RWPE1 (cell line): ENCODE data around the gene ZNF432.
"Not testable (repeated sequence)": the region's sequence is repeated elsewhere in the genome, so short reads cannot be mapped to it uniquely, and the experiment has no call there.

Experiments used
- CTCF ChIA-PET: fragments of 350-600 bp; sonication (Branson Sonifier 250); formaldehyde crosslinking; extraction: SDS; loops from one replicate; lab custom pipeline; 2021; lab: Yijun Ruan, JAX
- POLR2A ChIA-PET: fragments of 400-600 bp; formaldehyde crosslinking; extraction: SDS; loops from one replicate; lab custom pipeline; 2020; ENCODE audit warnings: antibody characterized with exemption; ENCODE audit not compliant: low non-redundant PET; lab: Yijun Ruan, JAX
- DNase-seq: peaks from one replicate; pipeline ENCODE4 v3.0.0; 2012; ENCODE audit warnings: low spot score
- H3K27ac ChIP-seq: fragments of 450-650 bp; 2 replicates; pipeline ENCODE4 v1.5.1; 2017
- CTCF ChIP-seq: fragments of 450-650 bp; conservative IDR thresholded peaks from 2 replicates; pipeline ENCODE4 v1.5.1; 2017; ENCODE audit warnings: low read depth, mild to moderate bottlenecking

The ZNF432 gene

GRCh38 chr19:52028780-52029123 is 19.9 kb downstream of the ZNF432 start:
- peak overlapping the region; percentile 89 for H3K27ac ChIP-seq
- POLR2A ChIA-PET: interaction anchor here (0.6 kb wide), 1 partner anchor 1710 kb away, joined by 6 read pairs; no protein-coding TSS in a partner anchor
- no peak for TF ChIP-seq CTCF
- CTCF ChIA-PET: no interaction called here
- peak; percentile 22 for DNase-seq

- H3K27ac ChIP-seq: peak within 1 kb of the TSS; percentile 89
- ChIA-PET POLR2A (interaction anchor here (0.6 kb wide), 1 partner anchor 1709 kb away, joined by 6 read pairs; no protein-coding TSS in a partner anchor), CTCF (no interaction called here)
- no peak for TF ChIP-seq CTCF
- DNase-seq: peak; percentile 82
Measured at GRCh38 chr19:52028027-52028779, 20.4 kb downstream of the ZNF432 start, which contains the start of gene ZNF614. Gene ZNF614 (minus strand): TSS chr19:52028379. CDS start chr19:52025745, 2,634 bp downstream.

DNA sequence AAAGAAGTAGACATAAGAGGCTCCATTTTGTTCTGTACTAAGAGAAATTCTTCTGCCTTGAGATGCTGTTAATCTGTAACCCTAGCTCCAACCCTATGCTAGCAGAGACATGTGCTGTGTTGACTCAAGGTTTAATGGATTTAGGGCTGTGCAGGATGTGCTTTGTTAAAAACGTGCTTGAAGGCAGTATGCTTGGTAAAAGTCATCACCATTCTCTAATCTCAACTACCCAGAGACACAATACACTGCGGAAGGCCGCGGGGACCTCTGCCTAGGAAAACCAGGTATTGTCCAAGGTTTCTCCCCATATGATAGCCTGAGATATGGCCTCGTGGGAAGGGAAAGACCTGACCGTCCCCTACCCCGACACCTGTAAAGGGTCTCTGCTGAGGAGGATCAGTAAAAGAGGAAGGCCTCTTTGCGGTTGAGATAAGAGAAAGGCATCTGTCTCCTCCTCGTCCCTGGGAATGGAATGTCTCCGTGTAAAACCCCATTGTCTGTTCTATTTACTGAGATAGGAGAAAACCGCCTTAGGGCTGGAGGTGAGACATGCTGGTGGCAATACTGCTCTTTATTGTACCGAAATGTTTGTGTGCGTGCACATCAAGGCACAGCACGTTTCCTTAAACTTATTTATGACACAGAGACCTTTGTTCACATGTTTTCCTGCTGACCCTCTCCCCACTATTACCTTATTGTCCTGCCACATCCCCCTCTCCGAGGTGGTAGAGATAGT is 22.2 kb downstream of the ZNF432 start:
- H3K27ac ChIP-seq, CTCF ChIA-PET, DNase-seq: not testable (repeated sequence)
- POLR2A ChIA-PET: interaction anchor here (0.5 kb wide), 1 partner anchor 626 kb away, joined by 3 read pairs; no protein-coding TSS in a partner anchor

- POLR2A ChIA-PET, DNase-seq, H3K27ac ChIP-seq, CTCF ChIA-PET: not testable (repeated sequence)
Measured at GRCh38 chr19:52024478-52024877, 24.2 kb downstream of the ZNF432 start.

DNA sequence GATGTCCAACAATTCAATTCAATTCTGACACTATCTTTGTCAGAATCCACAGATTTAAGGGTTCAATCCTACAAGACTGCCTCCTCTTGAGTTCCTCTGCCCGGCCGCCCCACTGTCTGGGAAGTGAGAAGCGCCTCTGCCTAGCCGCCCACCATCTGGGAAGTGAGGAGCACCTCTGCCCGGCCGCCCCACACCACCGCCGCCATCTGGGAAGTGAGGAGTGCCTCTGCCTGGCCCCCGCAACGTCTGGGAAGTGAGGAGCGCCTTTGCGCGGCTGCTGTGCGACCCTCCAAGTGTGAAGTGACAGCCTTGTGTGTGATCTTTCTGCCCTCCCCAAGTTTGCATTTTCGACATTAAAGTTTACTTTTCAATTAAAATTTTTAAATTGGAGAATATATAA is 26.4 kb downstream of the ZNF432 start:
- POLR2A ChIA-PET: no interaction called here
- H3K27ac ChIP-seq: no peak overlapping the region
- CTCF ChIA-PET: no interaction called here
- no peak for DNase-seq
- TF ChIP-seq CTCF: no peak

- DNase-seq: no peak
- CTCF ChIA-PET: no interaction called here
- POLR2A ChIA-PET: no interaction called here
- no peak for TF ChIP-seq CTCF
- no peak overlapping the region for H3K27ac ChIP-seq
Measured at GRCh38 chr19:52020506-52020905, 28.1 kb downstream of the ZNF432 start.

DNA sequence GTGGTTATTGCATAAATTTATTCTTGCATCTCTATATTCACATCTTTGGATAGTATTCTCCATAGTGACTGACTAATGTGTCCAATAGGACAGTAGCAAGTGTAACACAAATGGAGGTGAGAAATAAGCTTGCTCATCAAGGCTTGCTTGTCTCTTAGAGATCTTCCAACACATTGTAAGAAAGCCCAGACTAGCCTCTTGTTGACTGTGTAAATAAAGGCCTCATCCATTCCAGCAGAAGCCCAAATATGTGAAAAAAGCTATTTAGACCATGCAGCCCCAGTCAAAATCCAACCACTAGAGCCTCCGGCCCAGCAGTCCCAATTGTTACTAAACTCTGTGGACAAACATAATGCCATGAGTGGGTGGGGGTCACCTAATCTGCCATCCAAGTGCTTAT is 38.0 kb downstream of the ZNF432 start:
- no peak for TF ChIP-seq CTCF
- CTCF ChIA-PET: no interaction called here
- POLR2A ChIA-PET: no interaction called here
- no peak for DNase-seq
- no peak overlapping the region for H3K27ac ChIP-seq
